NT2/D1 (cell line): ENCODE data around the gene PBLD.

ENCODE experiments used
- YY1 ChIP-seq: IDR thresholded peaks from 2 replicates; pipeline ENCODE4 v1.6.1; 2011; ENCODE audit not compliant: insufficient read length, insufficient read depth
- ZNF274 ChIP-seq: IDR thresholded peaks from 2 replicates; pipeline ENCODE4 v1.6.1; 2011; ENCODE audit warnings: mild to moderate bottlenecking, low read depth, low read length

DNA sequence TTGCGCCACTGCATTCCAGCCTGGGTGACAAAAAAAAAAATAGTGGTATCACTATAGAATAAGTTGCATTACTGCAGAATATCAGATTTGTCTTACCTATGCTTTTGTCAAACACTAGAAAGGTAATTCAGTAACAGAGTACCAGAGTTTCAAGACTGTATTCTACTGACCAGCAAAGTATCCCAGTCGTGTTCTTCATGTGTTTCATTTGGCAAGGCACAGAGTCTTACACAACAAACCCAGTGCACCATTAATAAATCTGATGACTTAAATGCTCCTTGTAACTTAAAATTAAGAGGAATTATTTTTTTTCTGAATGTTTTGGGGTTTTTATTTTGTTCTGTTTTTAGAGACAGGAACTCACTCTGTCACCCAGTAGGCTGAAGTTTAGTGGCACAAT, 34.4 kb upstream of the PBLD start:
- TF ChIP-seq YY1: no peak
- TF ChIP-seq ZNF274: no peak
